H4 (cell line): ENCODE results near the gene ATG4A. TPM values are rescaled to one million over a fixed set of nuclear protein-coding genes. Genes with fewer than 3 reads are reported as not detected.

Source experiments
- DNase-seq: peaks from one replicate; pipeline ENCODE4 v3.0.0-alpha.2; 2015; ENCODE audit warnings: low spot score
- total RNA-seq: library from RNA; depleted of rRNA; stranded (reverse); fragments of >200 nt; shearing (Covaris generic); gene quantifications from 2 replicates; pipeline ENCODE4 v1.2.3, GENCODE V29; 2014; rRNA removed

Gene ATG4A
- total RNA-seq: 15.3 and 18.3 TPM in 2 replicates

DNA sequence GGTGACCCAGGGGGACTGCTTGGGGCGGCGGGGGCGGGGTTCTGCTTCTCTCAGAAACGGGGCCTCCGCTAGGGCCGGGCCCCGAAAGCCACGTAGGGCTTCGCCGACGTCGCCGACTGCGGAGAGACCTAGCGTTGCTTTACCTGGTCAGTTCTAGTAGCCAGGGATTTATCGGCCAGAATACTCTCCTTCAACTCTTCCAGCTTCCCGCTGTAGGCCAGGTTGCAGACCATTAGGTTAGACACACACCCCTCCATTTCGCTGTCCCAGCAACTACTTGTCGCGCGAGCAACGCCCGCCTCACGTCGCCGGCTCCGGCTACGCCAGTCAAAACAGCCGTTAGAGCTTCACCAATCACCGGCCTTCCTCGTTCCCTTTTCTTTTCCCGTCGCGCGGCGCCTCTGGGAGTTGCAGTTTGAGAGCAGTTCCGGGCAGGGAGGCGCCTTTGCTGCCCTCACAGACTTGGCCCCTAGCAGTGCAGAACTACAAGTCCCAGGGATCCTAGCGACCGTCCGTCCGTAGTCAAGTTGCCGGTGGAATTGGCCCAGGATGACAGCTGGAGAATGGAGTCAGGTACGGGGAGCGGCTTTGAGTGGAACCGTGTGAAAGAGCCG is at the start of gene ATG4A, which contains the start of gene PSMD10:
Gene ATG4A, plus strand, starts transcription at position 515 of the 614 bp plus-strand sequence. Its CDS starts 49 bp downstream, at position 564.
Gene PSMD10, minus strand, starts transcription at position 279 of the 614 bp plus-strand sequence. Its CDS starts 22 bp downstream, at position 257.
- peak; percentile 94 for DNase-seq

GRCh38 chrX:108044554-108045256 is 46.9 kb upstream of the ATG4A start, which contains the start of gene VSIG1:
Gene VSIG1 (plus strand): TSS chrX:108045065. CDS start chrX:108045131, 66 bp downstream.
- no peak for DNase-seq

GRCh38 chrX:108049649-108050048 is 41.9 kb upstream of the ATG4A start:
- DNase-seq: no peak

GRCh38 chrX:108053218-108053617 is 38.4 kb upstream of the ATG4A start:
- no peak for DNase-seq

GRCh38 chrX:108055546-108055945 is 36.0 kb upstream of the ATG4A start:
- DNase-seq: no peak

GRCh38 chrX:108059801-108060200 is 31.8 kb upstream of the ATG4A start:
- no peak for DNase-seq

GRCh38 chrX:108064001-108064400 is 27.6 kb upstream of the ATG4A start:
- DNase-seq: no peak

GRCh38 chrX:108064613-108065012 is 27.0 kb upstream of the ATG4A start:
- no peak for DNase-seq

DNA sequence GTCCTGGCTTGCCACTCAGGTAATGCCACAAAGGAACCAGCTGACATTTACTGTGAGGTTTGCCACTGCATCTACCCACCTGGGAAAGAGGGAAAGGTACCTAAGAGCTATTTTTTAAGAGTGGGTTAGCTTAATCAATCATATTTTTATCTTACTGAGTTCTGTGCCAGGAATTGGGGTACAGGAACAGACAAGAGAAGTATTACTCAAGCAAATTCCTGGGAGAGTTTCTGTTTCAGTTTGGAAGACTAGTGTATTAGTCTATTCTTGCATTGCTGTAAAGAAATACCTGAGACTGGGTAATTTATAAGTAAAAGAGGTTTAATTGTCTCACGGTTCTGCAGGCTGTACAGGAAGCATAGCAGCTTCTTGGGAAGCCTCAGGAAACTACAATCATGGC is 23.5 kb upstream of the ATG4A start:
- DNase-seq: no peak

- peak; percentile 47 for DNase-seq
Measured at GRCh38 chrX:108070891-108071290, 20.7 kb upstream of the ATG4A start.

DNA sequence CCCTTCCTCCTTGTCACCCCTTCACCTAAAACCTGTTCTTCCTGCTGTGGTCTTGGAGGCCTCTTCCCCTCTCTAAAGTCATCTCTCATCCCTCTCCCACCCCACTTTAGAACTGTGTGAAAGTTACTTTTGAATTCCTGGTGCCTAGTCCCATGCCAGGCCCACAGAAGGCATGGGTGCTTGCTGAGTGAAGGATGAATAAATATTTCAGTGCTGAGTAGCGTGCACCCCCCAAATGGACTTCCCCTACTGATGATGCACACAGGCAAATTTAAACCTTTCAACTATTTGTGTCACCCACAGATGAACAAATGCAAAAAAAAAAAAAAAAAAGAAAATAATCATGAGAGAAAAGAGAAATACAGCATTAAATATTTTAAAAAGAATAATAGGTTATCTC is 20.0 kb upstream of the ATG4A start:
- no peak for DNase-seq

GRCh38 chrX:108072746-108073145 is 18.8 kb upstream of the ATG4A start:
- DNase-seq: peak; percentile 15

DNA sequence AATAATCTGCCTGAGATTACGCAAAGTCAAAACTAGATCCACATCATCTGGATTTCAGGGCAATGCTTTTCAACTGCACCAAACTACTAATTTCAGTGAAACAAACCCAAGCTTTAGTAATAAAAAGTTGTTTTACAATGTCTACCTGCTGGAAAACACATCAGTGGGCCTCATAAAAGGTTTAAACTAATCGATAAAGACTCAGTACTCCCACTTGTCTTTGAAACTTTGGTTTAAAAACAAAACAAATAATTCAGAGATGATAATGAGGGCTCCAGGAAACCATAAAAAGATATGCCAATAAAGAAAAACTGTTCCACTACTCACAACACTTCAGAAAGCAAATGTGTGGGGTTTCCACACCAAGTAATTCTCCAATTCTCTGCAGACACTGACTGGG is 10.5 kb upstream of the ATG4A start:
- DNase-seq: no peak

GRCh38 chrX:108087792-108088191 is 3.8 kb upstream of the ATG4A start:
- DNase-seq: no peak

DNA sequence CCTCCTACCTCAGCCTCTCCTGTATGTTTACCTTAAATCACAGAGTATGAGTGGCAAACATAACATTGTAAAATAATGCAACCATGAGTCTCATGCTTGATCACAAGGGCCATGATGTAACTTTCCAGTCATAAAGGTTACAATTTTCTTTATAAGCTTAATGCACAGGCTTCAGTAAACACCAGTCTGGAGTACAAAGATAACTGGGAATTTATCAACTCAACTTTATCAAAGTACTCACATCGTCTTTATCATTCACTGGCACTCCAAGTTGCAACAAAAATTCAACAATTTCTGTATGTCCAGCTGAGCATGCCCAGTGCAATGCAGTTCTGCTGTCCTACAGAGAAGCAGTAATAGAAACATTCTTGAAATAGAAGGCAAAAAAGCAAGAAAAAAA is 3.1 kb upstream of the ATG4A start:
- no peak for DNase-seq

DNA sequence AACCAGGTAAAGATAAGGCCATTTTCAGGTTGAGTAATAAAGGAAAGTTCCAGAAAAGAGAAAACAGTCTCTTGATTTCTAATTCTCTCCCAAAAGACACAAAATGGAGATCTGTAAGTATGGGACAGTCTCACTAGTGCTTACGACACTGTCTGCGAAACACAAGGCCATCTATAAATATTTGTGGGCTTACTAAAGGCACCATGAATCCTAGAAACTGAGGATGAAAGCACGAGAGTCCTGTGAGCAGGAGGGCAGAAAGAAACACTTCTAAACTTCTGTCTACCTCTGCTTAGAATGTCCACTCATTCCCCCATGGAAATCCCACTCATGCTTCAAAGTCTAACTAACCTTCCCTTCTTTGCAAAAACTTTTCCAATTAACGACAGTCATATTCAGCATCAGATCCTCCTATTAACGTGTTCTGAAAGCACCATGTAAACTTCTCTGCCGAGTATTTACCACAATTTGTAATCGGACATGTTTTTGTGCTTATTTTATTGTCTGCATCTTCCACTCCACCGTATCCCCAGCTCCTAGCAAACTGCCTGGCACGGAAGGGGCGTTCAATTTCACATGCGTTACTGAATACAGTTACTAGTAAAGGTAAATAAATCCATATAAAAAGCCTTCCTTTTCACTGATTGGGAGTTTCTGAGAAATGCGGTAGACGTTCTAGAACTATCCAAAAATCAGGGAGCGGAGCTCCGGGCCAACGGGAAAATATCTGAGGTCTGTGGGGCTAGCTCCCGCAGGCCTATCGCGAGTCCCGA is 901 bp upstream of the ATG4A start:
- DNase-seq: peak; percentile 6

DNA sequence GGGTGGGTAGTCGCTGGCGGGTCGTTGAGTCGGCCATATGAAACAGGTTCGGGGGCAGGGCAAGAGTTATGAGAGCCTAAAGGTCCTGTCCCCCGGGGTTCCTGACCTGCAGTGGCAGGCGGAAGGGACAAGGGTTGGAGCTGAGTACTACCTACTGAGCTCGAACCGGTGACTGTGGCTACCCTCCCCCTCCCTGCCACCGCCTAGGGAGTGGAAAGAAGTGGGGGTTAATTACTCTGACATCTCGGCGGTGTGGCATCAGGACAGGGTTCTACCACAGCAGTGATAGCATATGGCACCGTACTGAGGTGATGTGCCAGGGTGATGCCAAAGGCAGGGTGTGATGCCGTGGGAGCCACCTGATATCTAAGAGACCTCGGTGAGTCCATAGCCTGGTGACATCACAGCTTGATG is 307 bp downstream of the ATG4A start:
- peak; percentile 8 for DNase-seq

- no peak for DNase-seq
Measured at GRCh38 chrX:108097380-108097779, 5.8 kb downstream of the ATG4A start.

- no peak for DNase-seq
Measured at GRCh38 chrX:108105473-108105872, 13.9 kb downstream of the ATG4A start.

GRCh38 chrX:108114541-108114940 is 23.0 kb downstream of the ATG4A start:
- no peak for DNase-seq

- DNase-seq: no peak
Measured at GRCh38 chrX:108117988-108118387, 26.4 kb downstream of the ATG4A start.

DNA sequence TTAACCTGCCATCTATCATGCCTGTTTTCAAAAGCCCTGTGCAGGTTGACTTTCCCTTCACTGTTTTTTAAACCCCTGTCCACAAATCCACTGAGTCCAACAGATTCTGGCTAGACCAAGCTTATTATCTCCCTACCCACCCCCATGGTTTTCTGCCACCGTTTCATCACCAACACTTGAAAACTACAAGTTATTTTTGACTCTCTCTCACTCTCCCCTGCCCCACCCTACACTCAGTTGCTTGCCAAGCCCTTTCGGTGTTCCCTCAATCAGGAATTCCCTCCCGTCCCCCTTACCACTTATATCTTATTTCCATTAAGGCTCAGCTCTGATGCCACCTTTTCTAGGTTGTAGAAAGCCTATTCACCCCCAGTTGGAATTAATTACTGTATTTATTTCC is 29.7 kb downstream of the ATG4A start:
- no peak for DNase-seq
